HepG2 (cell line): ENCODE results near the gene ZNF700. TPM values are rescaled to one million over a fixed set of nuclear protein-coding genes. Genes with fewer than 3 reads are reported as not detected.
A peak's percentile ranks its signal among the peaks of the same experiment; 100 is the strongest.

ENCODE experiments used
- CEBPG ChIP-seq: IDR thresholded peaks from 2 replicates; pipeline ENCODE4 v1.6.1; 2016
- CHD2 ChIP-seq: IDR thresholded peaks from 2 replicates; pipeline ENCODE4 v1.6.1; 2011; ENCODE audit warnings: low read depth, low read length, improper control_type of control experiment
- DNMT3B ChIP-seq: conservative IDR thresholded peaks from 2 replicates; pipeline ENCODE4 v1.6.1; 2016; ENCODE audit warnings: missing biosample characterization, control low read depth
- ESRRA ChIP-seq: sonication (generic); formaldehyde crosslinking; IDR thresholded peaks from 2 replicates; pipeline ENCODE4 v1.5.1; 2020; ENCODE audit warnings: mild to moderate bottlenecking, low read depth, missing genetic modification reagents
- HDAC6 ChIP-seq: fragments of 200-600 bp; sonication (generic); IDR thresholded peaks from 2 replicates; pipeline ENCODE4 v1.7.0; 2017; ENCODE audit warnings: mild to moderate bottlenecking, antibody characterized with exemption, low read length, low read depth
- NFATC3 ChIP-seq: sonication (generic); formaldehyde crosslinking; IDR thresholded peaks from 2 replicates; pipeline ENCODE4 v1.5.1; 2020; ENCODE audit warnings: mild to moderate bottlenecking, missing genetic modification reagents
- PAX8 ChIP-seq: sonication (generic); formaldehyde crosslinking; IDR thresholded peaks from 2 replicates; pipeline ENCODE4 v1.8.0; 2022; ENCODE audit warnings: mild to moderate bottlenecking, missing genetic modification reagents, borderline replicate concordance
- RAD51 ChIP-seq: fragments of 450-650 bp; IDR thresholded peaks from 2 replicates; pipeline ENCODE4 v1.6.1; 2016; ENCODE audit warnings: borderline replicate concordance
- SMARCC2 ChIP-seq: fragments of 450-650 bp; IDR thresholded peaks from 2 replicates; pipeline ENCODE4 v1.6.1; 2017; ENCODE audit warnings: antibody characterized with exemption, mild to moderate bottlenecking
- SMYD3 ChIP-seq: sonication (generic); formaldehyde crosslinking; IDR thresholded peaks from 2 replicates; pipeline ENCODE4 v1.8.1; 2023; ENCODE audit warnings: mild to moderate bottlenecking, missing genetic modification reagents
- TEAD3 ChIP-seq: optimal IDR thresholded peaks from 2 replicates; pipeline ENCODE3; 2016; ENCODE audit warnings: borderline replicate concordance
- ZFP36L1 ChIP-seq: sonication (generic); formaldehyde crosslinking; IDR thresholded peaks from 2 replicates; pipeline ENCODE4 v1.8.0; 2022; ENCODE audit warnings: mild to moderate bottlenecking, missing genetic modification reagents, moderate library complexity
- ZNF17 ChIP-seq: sonication (generic); formaldehyde crosslinking; IDR thresholded peaks from 2 replicates; pipeline ENCODE4 v1.5.0; 2020; ENCODE audit warnings: mild to moderate bottlenecking, missing genetic modification reagents
- ZNF251 ChIP-seq: sonication (generic); formaldehyde crosslinking; IDR thresholded peaks from 2 replicates; pipeline ENCODE4 v1.9.0; 2021; ENCODE audit warnings: mild to moderate bottlenecking, missing genetic modification reagents
- ZNF329 ChIP-seq: sonication (generic); formaldehyde crosslinking; IDR thresholded peaks from 2 replicates; pipeline ENCODE4 v1.9.0; 2021; ENCODE audit warnings: low read depth, mild to moderate bottlenecking, missing genetic modification reagents
- ZNF562 ChIP-seq: sonication (generic); formaldehyde crosslinking; IDR thresholded peaks from 2 replicates; pipeline ENCODE4 v1.8.0; 2022; ENCODE audit warnings: missing genetic modification reagents, borderline replicate concordance
- ZNF703 ChIP-seq: sonication (generic); formaldehyde crosslinking; IDR thresholded peaks from 2 replicates; pipeline ENCODE4 v1.5.1; 2020; ENCODE audit warnings: missing genetic modification reagents, mild to moderate bottlenecking, moderate library complexity, borderline replicate concordance
- ZNF83 ChIP-seq: sonication (generic); formaldehyde crosslinking; IDR thresholded peaks from 2 replicates; pipeline ENCODE4 v1.4.0; 2020; ENCODE audit warnings: missing genetic modification reagents, mild to moderate bottlenecking, borderline replicate concordance
- polyA plus RNA-seq, 8 experiments: library from polyadenylated mRNA; depleted of rRNA in 3 of 8; stranded (reverse) in 7 of 8; unstranded in 1 of 8; fragments of >200 nt; fragmentation: Illumina TruSeq in 4 of 8; extraction: Trizol in 4 of 8; gene quantifications; 2 replicates each; pipeline versions ENCODE4 v1.2.1 to v1.2.3, GENCODE V29; 2011 to 2016; ENCODE audit warnings: low read depth in 4 of 8, missing spikeins in 1 of 8, mixed read lengths in 1 of 8; ENCODE audit not compliant: insufficient read depth in 1 of 8
- total RNA-seq, 5 experiments: library from RNA; depleted of rRNA; stranded (reverse); fragments of >200 nt; fragmentation: Illumina TruSeq; extraction: Trizol; gene quantifications; 2 replicates each; pipeline ENCODE4 v1.2.3, GENCODE V29; 2016; ENCODE audit warnings: low read depth in 1 of 5
- TF ChIP-seq, protein P1 (sequence below): sonication (generic); formaldehyde crosslinking; IDR thresholded peaks from 2 replicates; pipeline ENCODE4 v1.8.1; 2023; ENCODE audit warnings: mild to moderate bottlenecking, missing genetic modification reagents, borderline replicate concordance
- TF ChIP-seq, protein P2 (sequence below): sonication (generic); formaldehyde crosslinking; IDR thresholded peaks from 2 replicates; pipeline ENCODE4 v1.4.0; 2020; ENCODE audit warnings: mild to moderate bottlenecking, missing genetic modification reagents
- TF ChIP-seq, protein P3 (sequence below): sonication (generic); formaldehyde crosslinking; IDR thresholded peaks from 2 replicates; pipeline ENCODE4 v1.8.0; 2022; ENCODE audit warnings: missing genetic modification reagents, mild to moderate bottlenecking, moderate library complexity, borderline replicate concordance
- TF ChIP-seq, protein P4 (sequence below): sonication (generic); formaldehyde crosslinking; IDR thresholded peaks from 2 replicates; pipeline ENCODE4 v1.8.1; 2022; ENCODE audit warnings: mild to moderate bottlenecking, missing genetic modification reagents
- TF ChIP-seq, protein P5 (sequence below): sonication (generic); formaldehyde crosslinking; IDR thresholded peaks from 2 replicates; pipeline ENCODE4 v1.4.0; 2020; ENCODE audit warnings: missing genetic modification reagents, borderline replicate concordance

The ZNF700 gene
- total and polyA plus RNA-seq, 2 of the 13 experiments (the other 11 are each of a cell fraction or from before 2014, with no cell fraction given): 6.0 to 12.8 TPM

DNA sequence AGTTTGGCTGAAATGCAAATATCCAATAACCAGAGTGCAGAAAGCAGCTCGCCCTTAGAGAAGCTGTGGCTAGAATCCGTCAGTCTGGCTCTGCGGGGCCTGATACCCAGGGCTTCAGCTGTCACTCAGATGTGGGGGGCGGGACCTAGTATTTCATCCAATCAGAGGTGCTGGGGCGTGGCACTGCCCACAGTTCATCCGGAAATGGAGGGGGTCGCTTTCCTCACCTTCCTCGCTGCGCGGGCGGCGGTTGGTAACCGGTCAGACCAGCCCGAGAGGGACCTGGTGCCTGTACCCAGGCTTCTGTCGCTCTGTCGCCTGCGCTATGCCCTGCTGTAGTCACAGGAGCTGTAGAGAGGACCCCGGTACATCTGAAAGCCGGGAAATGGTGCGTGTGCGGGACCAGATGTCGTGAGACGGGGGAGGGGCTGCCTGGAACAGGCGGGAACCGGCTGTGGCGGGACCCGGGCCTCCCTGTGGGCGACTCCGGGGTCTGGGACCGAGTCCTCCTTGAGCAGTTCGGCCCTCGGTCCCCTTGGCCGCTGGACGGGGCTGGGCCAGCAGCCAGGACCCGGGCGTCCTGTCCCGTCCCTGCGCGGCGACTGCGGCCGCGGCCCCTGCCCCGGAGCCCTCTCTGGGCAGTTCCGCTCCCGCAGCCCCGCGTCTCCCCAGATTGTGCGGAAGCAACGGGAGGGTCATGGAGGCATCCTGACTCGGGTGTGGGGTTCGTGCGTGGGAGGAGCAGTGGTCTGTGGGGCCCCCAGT lies at the start of gene ZNF700 (continued):
- TF ChIP-seq, protein P1, sequence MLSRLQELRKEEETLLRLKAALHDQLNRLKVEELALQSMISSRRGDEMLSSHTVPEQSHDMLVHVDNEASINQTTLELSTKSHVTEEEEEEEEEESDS: no peak
- TF ChIP-seq ZNF329 (CRISPR knock-in tag) (0 out of 2 replicates have a peak, but pooled peaks have one; percentile 16), ZNF703 (CRISPR knock-in tag) (no peak; the same call in 1 of the 2 replicates), HDAC6 (no peak), RAD51 (no peak), ZFP36L1 (peak; percentile 70; the same call in 1 of the 2 replicates), DNMT3B (no peak; the same call in 1 of the 2 replicates), PAX8 (CRISPR knock-in tag) (0 out of 2 replicates have a peak, but pooled peaks have one; percentile 33), TEAD3 (CRISPR knock-in tag) (no peak), ZNF562 (no peak), ZNF83 (no peak; the same call in 1 of the 2 replicates), ZNF17 (CRISPR knock-in tag) (no peak), NFATC3 (CRISPR knock-in tag) (no peak), SMARCC2 (no peak), CEBPG (peak; percentile 32; the same call in 1 of the 2 replicates), CHD2 (peak; percentile 43; the same call in 1 of the 2 replicates), ESRRA (CRISPR knock-in tag) (peak; percentile 65; the same call in 1 of the 2 replicates), SMYD3 (CRISPR knock-in tag) (0 out of 2 replicates have a peak, but pooled peaks have one; percentile 73), ZNF251 (CRISPR knock-in tag) (no peak)
- TF ChIP-seq, protein P2, sequence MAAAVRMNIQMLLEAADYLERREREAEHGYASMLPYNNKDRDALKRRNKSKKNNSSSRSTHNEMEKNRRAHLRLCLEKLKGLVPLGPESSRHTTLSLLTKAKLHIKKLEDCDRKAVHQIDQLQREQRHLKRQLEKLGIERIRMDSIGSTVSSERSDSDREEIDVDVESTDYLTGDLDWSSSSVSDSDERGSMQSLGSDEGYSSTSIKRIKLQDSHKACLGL: no peak
- TF ChIP-seq, protein P3, sequence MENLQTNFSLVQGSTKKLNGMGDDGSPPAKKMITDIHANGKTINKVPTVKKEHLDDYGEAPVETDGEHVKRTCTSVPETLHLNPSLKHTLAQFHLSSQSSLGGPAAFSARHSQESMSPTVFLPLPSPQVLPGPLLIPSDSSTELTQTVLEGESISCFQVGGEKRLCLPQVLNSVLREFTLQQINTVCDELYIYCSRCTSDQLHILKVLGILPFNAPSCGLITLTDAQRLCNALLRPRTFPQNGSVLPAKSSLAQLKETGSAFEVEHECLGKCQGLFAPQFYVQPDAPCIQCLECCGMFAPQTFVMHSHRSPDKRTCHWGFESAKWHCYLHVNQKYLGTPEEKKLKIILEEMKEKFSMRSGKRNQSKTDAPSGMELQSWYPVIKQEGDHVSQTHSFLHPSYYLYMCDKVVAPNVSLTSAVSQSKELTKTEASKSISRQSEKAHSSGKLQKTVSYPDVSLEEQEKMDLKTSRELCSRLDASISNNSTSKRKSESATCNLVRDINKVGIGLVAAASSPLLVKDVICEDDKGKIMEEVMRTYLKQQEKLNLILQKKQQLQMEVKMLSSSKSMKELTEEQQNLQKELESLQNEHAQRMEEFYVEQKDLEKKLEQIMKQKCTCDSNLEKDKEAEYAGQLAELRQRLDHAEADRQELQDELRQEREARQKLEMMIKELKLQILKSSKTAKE (CRISPR knock-in tag): no peak
- TF ChIP-seq, protein P4, sequence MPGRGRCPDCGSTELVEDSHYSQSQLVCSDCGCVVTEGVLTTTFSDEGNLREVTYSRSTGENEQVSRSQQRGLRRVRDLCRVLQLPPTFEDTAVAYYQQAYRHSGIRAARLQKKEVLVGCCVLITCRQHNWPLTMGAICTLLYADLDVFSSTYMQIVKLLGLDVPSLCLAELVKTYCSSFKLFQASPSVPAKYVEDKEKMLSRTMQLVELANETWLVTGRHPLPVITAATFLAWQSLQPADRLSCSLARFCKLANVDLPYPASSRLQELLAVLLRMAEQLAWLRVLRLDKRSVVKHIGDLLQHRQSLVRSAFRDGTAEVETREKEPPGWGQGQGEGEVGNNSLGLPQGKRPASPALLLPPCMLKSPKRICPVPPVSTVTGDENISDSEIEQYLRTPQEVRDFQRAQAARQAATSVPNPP: no peak
- TF ChIP-seq, protein P5, sequence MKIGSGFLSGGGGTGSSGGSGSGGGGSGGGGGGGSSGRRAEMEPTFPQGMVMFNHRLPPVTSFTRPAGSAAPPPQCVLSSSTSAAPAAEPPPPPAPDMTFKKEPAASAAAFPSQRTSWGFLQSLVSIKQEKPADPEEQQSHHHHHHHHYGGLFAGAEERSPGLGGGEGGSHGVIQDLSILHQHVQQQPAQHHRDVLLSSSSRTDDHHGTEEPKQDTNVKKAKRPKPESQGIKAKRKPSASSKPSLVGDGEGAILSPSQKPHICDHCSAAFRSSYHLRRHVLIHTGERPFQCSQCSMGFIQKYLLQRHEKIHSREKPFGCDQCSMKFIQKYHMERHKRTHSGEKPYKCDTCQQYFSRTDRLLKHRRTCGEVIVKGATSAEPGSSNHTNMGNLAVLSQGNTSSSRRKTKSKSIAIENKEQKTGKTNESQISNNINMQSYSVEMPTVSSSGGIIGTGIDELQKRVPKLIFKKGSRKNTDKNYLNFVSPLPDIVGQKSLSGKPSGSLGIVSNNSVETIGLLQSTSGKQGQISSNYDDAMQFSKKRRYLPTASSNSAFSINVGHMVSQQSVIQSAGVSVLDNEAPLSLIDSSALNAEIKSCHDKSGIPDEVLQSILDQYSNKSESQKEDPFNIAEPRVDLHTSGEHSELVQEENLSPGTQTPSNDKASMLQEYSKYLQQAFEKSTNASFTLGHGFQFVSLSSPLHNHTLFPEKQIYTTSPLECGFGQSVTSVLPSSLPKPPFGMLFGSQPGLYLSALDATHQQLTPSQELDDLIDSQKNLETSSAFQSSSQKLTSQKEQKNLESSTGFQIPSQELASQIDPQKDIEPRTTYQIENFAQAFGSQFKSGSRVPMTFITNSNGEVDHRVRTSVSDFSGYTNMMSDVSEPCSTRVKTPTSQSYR (CRISPR knock-in tag): peak; percentile 89
